ENCODE measurements around the gene PDIA6. TPM values are rescaled to one million over a fixed set of nuclear protein-coding genes. Genes with fewer than 3 reads are reported as not detected.
"Not testable (repeated sequence)": the region's sequence is repeated elsewhere in the genome, so short reads cannot be mapped to it uniquely, and the experiment has no call there.

Gene PDIA6
- total RNA-seq, 1 donor from 2014 or later, result 130 TPM

DNA sequence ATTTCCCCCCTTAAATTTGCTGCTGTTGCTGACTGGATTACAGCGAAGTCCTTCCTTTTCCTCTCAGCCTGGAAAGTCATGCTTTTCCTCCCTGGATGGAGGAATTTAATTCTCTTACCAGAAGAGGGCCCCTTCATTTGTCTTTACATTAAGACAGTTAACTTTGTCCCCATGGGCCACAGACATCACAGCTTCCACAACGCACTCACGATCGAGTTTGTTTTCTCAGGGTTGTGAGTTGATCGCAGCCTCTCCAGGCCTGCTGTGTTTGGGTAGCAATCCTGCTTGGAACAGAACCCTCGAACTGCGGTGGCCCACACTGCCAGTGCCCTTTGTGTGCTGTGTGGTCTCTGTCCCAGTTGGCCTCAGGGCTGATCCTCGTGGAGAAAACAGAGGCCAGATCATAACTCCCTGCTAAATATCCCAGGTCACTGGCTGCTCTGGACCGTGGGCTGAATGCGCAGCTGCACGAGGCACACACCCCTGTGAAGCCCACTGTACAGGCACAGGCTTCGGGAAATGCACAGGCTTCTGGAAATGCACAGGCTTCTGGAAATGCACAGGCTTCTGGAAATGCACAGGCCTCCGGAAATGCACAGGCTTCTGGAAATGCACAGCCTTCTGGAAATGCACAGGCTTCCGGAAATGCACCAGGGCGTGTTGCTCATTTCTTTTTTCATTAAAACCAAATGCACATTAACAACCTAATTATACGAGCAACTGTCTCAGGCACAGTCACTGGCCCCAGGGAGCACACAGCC, 2.2 kb upstream of the PDIA6 start:
- intact Hi-C loops (cut with DNase I), result loop anchor here (5.0 kb wide), 1 partner anchor 122 kb away; no protein-coding TSS in a partner anchor
- DNase-seq (ENCODE audit: low spot score), result no peak

DNA sequence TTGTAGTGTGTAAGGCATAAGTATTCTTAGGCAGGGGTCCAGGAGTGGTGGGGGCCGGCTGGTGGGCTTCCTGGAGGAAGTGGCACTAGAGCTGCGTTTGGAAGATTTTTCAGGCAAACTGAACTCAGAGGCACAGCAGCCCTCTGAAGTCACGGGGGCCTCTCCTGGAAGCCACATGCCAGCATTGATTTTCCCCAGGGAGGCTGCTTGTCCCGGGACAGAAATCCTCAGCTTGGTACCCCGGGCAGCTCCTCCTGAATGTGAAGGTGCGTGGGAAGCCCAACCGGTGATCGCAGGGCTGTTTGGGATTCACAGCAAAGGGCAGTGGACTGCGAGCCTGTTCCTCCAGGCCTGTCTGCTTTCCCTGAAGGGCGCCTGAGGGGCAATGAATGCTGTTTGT, 1.6 kb upstream of the PDIA6 start:
- intact Hi-C loops (cut with DNase I), result loop anchor here (5.0 kb wide), 1 partner anchor 122 kb away; no protein-coding TSS in a partner anchor
- no peak for DNase-seq (ENCODE audit: low spot score)

DNA sequence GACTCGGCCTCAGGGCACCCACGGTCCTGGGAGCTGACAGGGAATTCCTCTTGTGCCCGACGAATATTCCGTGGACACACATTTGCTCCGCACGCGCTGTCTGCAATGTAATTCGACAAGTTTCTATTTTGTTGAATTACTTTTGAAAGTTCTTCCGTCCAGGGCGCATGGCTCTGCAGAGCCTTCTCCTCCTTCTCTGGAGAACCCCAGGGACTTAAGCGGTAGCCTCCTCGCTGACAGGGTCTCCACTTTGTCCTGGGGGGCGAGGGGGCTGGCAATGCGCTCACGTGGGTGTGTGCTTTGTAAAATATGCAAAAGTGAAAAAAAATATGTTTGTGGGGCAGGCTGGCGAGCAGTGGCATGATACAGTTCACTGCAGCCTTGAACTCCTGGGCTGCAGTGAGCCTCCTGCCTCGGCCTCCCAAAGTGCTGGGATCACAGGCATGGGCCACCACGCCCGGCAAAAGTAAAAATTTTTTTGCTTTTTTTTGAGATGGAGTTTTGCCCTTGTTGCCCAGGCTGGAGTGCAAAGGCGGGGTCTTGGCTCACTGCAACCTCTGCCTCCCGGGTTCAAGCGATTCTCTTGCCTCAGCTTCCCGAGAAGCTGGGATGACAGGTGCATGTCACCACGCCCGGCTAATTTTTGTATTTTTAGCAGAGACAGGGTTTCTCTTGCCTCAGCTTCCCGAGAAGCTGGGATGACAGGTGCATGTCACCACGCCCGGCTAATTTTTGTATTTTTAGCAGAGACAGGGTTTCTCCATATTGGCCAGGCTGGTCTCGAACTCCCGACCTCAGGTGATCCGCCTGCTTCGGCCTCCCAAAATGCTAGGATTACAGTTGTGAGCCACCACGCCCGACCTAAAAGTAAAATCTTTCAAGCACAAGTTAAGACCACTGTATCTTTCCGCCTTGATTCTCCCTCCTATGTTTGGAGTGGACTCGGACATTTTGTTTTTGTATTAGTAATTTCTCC, 866 bp upstream of the PDIA6 start:
- DNase-seq (ENCODE audit: low spot score), result not testable (repeated sequence)
- intact Hi-C loops (cut with DNase I), result loop anchor here (5.0 kb wide), 1 partner anchor 121 kb away; no protein-coding TSS in a partner anchor

DNA sequence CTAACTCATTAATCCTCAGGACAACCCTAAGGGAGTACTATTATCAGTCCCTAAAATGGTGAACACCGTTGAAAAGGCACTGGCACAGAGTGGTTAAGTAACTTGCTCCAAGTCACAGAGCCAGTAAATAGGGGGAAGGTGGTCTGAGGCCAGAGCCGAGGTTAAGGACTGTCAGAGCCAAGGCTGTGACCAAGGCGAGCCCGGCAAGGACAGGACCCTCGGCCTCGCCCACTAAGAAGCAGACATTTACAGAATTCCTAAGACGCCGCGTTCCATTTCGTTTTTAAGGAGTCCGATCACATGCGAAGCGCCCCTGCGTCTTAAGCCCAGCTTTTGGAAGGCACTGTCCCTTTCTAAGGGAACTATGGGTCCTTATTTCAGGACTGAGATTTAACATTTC, 1.1 kb downstream of the PDIA6 start:
- intact Hi-C loops (cut with DNase I), result loop anchor here (5.0 kb wide), 1 partner anchor 119 kb away; no protein-coding TSS in a partner anchor
- DNase-seq (ENCODE audit: low spot score), result no peak

DNA sequence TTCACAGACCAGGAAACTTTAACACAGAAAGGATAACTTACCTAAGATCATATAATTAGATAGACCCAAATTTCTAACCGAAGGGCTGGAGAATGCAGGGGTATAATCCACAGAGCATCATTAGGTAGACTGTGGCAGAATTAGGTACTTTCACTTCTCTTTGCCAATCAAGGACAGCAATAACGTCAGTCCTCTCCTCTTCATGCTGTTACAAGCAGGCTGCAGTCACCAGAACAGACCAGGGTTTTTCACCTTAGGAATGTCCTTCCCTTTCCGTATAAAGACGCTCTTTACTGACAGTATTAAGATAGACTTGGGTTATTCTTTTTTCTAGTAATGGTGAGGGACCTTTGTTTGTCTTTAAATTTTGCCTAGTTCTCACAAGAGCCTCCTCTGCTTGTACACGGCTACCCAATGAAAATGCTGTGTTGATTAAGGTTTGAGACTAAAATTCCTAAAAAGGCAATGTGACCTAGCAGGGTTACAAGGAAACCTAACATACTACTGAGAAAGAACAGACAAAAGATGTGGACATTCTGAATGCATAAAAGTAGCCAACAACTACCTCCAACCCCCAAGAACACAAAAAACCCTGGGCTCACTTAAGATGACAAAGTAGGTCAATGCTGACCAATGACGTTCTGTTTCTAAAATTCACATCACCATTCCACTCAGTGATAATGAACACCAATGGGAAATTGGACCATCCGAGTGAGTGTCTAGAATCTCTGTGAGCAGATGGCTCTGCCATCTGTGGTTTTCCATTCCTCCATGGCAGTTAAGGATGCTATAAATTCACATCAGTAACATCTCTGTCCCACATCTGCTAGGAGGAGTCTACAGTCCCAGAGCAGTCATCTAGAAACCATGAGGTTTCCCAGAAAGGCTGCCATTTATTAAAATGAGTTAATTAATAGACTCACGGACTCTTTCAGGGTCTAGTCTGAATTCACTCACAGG, 2.1 kb downstream of the PDIA6 start:
- intact Hi-C loops (cut with DNase I), result loop anchor here (5.0 kb wide), 1 partner anchor 118 kb away; no protein-coding TSS in a partner anchor
- DNase-seq (ENCODE audit: low spot score), result no peak

GRCh38 chr2:10806543-10806942, 6.0 kb downstream of the PDIA6 start:
- intact Hi-C loops (cut with DNase I), result no loop called here
- no peak for DNase-seq (ENCODE audit: low spot score)

- intact Hi-C loops (cut with DNase I); DNase-seq (ENCODE audit: low spot score): not testable (repeated sequence)
These were observed 6.6 kb downstream of the PDIA6 start for GRCh38 chr2:10805990-10806389.

DNA sequence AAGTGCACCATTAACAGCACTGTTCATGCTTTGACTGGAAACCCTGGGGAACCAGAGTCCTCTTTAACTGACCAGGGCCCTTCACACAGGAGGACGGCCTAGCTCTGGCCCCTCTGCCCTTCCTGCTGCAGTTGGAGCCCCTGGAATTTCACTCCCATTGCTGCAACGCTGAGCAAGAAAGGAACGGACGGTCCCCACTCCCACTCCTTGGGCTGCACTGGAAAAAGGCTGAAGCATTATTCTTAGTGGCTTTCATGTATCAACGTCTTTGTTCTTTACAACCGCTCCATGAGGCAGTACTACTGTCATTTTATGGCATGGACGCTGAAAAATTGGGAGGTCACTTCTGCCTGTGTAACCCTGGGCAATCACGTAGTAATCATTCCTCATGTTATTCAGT, 9.9 kb downstream of the PDIA6 start:
- intact Hi-C loops (cut with DNase I), result no loop called here
- no peak for DNase-seq (ENCODE audit: low spot score)

- intact Hi-C loops (cut with DNase I), result no loop called here
- DNase-seq (ENCODE audit: low spot score), result no peak
These were observed 12.4 kb downstream of the PDIA6 start for GRCh38 chr2:10800163-10800562.

GRCh38 chr2:10798783-10799182, 13.8 kb downstream of the PDIA6 start:
- DNase-seq (ENCODE audit: low spot score), result no peak
- intact Hi-C loops (cut with DNase I), result no loop called here

- no peak for DNase-seq (ENCODE audit: low spot score)
- intact Hi-C loops (cut with DNase I), result no loop called here
These were observed 15.9 kb downstream of the PDIA6 start for GRCh38 chr2:10796703-10797102.

DNA sequence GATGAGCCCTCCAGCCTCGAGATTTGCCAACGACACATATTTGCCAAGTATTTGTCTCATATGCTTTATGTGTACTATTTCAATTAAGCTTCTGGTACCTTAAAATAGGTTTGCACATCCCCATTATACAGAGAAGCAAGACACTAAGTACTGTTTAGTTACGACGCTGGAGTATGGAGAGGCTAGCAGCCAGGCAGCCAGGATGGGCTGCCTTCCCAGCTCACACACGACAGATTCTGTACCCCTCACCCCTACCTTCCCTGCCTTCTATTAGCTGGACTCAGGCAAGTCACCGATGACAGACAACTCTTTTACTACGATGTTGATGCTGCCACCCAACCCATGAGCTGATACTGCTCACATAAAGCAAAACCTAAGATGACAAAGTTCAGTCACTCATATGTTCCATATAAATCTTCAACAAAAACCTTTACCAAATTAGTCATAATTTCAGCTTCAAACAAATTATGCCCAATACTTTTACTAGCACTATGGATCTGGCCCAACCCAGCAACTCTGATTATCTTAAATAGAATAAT, 17.0 kb downstream of the PDIA6 start:
- no peak for DNase-seq (ENCODE audit: low spot score)
- intact Hi-C loops (cut with DNase I), result no loop called here

GRCh38 chr2:10794876-10795275, 17.7 kb downstream of the PDIA6 start:
- intact Hi-C loops (cut with DNase I), result no loop called here
- no peak for DNase-seq (ENCODE audit: low spot score)

DNA sequence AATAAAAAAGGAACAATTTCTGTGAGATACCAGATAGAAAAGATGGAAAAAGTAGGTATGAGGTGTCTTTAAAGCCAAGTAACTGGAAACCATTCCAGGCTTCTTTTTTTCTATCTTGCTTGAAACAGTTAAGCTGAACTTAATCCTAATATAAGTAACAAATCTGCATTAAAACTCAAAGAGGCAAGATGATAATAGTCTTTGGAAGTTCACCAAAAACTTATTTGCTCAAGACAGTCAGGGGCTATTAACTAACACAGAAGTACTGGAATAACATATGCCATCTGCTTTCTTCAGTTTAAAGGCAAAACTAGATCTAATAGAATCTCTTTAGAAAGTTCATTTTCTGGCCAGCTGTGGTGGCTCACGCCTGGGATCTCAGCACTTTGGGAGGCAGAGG, 18.8 kb downstream of the PDIA6 start:
- intact Hi-C loops (cut with DNase I), result no loop called here
- no peak for DNase-seq (ENCODE audit: low spot score)

DNA sequence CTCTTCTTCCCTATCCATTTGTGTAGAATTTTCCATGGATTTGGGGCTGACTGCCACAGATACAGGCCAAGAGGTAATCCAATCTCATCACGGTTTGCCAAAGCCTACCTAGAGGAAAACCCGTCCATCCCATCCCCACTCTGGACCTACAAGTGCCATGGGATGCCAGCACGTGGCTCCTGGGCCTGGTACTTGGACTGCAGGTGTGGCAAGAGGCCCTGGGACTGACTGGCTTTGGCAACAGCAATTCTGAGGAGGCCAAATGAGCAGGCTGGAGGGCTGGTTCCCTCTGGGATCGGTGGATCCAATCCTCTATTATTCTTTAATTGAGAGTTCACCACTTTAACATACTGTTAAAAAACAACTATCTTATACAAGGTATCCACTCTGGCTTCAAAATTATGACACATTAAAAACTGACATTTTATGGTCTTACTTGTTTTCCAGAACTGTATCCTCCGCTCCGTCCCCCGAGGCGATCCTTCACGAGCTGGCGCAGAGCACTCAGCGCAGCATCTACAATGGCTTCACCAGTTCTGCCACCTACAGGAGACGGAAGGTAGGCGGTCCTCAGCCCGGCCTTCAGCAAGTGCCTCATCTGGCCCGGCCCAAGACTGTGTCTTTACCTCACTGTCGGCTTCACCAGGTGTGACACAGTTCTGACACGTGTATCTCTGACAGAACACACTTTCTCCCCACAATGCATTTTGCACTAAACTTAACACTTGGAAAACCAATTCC, 19.8 kb downstream of the PDIA6 start:
- intact Hi-C loops (cut with DNase I), result no loop called here
- DNase-seq (ENCODE audit: low spot score), result no peak

DNA sequence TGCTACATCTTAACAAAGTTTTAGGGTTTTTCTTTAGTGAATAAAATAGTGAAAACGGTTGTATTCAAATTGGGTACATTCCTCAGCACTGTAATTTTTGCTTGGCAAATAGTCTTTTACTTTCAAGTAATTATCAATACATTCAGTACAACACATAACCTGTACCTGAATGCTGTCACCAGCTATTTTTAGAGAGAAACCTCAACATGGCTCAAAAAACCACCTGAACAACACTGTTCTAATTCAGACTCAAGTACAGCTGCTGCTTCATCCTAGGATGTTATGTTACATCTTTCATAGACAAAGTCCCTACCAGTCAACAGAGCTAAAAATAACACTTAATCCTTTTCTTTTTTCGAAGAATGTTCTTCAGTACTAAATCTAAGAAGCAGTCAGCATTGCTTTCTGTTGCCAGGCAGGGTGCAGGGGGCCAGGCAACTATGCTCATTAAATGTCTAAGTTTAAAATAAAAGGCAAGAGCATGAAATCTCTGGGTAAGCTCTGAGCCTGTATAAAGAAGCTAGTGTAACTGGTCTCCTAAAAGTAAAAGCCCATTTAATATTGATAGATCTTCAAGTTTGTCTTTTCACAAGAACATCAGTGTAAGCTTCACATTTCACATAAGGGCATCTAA, 20.5 kb downstream of the PDIA6 start:
- no peak for DNase-seq (ENCODE audit: low spot score)
- intact Hi-C loops (cut with DNase I), result no loop called here

DNA sequence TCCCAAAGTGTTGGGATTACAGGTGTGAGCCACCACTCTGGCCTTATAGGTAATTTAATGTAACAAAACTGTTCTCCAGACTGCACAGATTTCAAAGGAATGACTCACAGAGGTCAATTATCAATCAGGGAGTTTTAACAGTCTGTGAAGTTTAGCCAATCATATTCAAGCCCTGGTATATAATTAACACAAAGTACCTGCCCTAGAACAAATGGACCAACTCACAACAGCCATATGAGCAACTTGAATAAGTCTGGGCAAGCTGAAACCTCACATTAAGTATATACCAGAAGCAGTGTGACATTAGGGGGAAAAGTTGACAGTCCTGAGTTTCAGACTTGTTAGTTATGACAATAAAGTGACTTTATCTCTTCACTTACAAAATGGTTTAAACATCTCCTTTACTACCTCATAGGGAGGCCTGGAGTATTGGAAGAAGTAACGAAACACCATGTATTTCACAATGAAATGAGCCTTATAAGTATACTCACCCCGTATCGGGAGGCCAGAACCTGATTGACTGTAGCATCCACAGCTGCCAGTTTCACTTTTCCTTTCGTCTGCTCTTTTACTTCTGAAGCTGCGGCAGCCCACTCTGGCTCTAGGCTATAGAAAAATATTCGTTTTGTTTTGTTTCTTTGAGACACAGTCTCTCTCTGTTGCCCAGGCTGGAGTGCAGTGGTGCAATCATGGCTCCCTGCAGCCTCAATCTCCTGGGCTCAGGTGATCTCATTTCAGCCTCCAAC, 22.2 kb downstream of the PDIA6 start:
- intact Hi-C loops (cut with DNase I), result no loop called here
- DNase-seq (ENCODE audit: low spot score), result no peak
